HEK293 (cell line): Measurements from ENCODE around the gene MAGI1.

Source experiments
- BCL11A ChIP-seq: fragments of 450-650 bp; formaldehyde crosslinking; IDR thresholded peaks from 2 replicates; pipeline ENCODE4 v1.5.1; 2016; ENCODE audit warnings: low read depth, missing biosample characterization, missing genetic modification characterization
- BCL11B ChIP-seq: fragments of 450-650 bp; formaldehyde crosslinking; IDR thresholded peaks from 2 replicates; pipeline ENCODE4 v1.5.1; 2016; ENCODE audit warnings: low read depth, missing biosample characterization, missing genetic modification characterization
- KLF9 ChIP-seq: fragments of 450-650 bp; formaldehyde crosslinking; IDR thresholded peaks from 2 replicates; pipeline ENCODE4 v1.5.1; 2016; ENCODE audit warnings: missing biosample characterization, missing genetic modification characterization, low read depth
- PRDM1 ChIP-seq: fragments of 450-650 bp; formaldehyde crosslinking; IDR thresholded peaks from 2 replicates; pipeline ENCODE4; 2016; ENCODE audit warnings: missing biosample characterization, missing genetic modification characterization
- RBAK ChIP-seq: fragments of 450-650 bp; formaldehyde crosslinking; IDR thresholded peaks from 2 replicates; pipeline ENCODE4 v1.5.1; 2016; ENCODE audit warnings: missing biosample characterization, missing genetic modification characterization
- TCF7L2 ChIP-seq: IDR thresholded peaks from 2 replicates; pipeline ENCODE4 v1.6.1; 2011; ENCODE audit warnings: low read depth, mild to moderate bottlenecking, inconsistent platforms, low read length, moderate library complexity, borderline replicate concordance
- TSHZ1 ChIP-seq: fragments of 450-650 bp; formaldehyde crosslinking; IDR thresholded peaks from 2 replicates; pipeline ENCODE4 v1.5.1; 2016; ENCODE audit warnings: missing biosample characterization, missing genetic modification characterization, borderline replicate concordance
- ZBTB7A ChIP-seq: fragments of 450-650 bp; formaldehyde crosslinking; IDR thresholded peaks from 2 replicates; pipeline ENCODE4 v1.5.1; 2016; ENCODE audit warnings: low read depth, missing biosample characterization, missing genetic modification characterization
- ZNF18 ChIP-seq: fragments of 450-650 bp; formaldehyde crosslinking; IDR thresholded peaks from 2 replicates; pipeline ENCODE4 v1.5.1; 2016; ENCODE audit warnings: missing biosample characterization, missing genetic modification characterization
- ZNF24 ChIP-seq: fragments of 450-650 bp; formaldehyde crosslinking; IDR thresholded peaks from 2 replicates; pipeline ENCODE4 v1.5.1; 2016; ENCODE audit warnings: missing biosample characterization, missing genetic modification characterization
- ZNF274 ChIP-seq, 2 experiments: fragments of 200-500 bp in 1 of 2; fragments of 450-650 bp in 1 of 2; sonication (Bioruptor generic) in 1 of 2; formaldehyde crosslinking in 1 of 2; IDR thresholded peaks; 2 replicates each; pipeline versions ENCODE4 v1.5.1 to v1.6.1; 2014 to 2016; ENCODE audit warnings: borderline replicate concordance in 1 of 2, inconsistent platforms in 1 of 2, low read length in 1 of 2, missing biosample characterization in 1 of 2, missing genetic modification characterization in 1 of 2
- ZNF621 ChIP-seq: fragments of 450-650 bp; formaldehyde crosslinking; IDR thresholded peaks from 2 replicates; pipeline ENCODE4 v1.5.1; 2017; ENCODE audit warnings: missing biosample characterization, missing genetic modification characterization
- ZNF701 ChIP-seq: fragments of 450-650 bp; formaldehyde crosslinking; IDR thresholded peaks from 2 replicates; pipeline ENCODE4 v1.5.1; 2016; ENCODE audit warnings: missing biosample characterization, missing genetic modification characterization
- TF ChIP-seq, protein P1 (sequence below): fragments of 450-650 bp; formaldehyde crosslinking; IDR thresholded peaks from 2 replicates; pipeline ENCODE4 v1.5.1; 2016; ENCODE audit warnings: missing biosample characterization, missing genetic modification characterization

- TF ChIP-seq, protein P1, sequence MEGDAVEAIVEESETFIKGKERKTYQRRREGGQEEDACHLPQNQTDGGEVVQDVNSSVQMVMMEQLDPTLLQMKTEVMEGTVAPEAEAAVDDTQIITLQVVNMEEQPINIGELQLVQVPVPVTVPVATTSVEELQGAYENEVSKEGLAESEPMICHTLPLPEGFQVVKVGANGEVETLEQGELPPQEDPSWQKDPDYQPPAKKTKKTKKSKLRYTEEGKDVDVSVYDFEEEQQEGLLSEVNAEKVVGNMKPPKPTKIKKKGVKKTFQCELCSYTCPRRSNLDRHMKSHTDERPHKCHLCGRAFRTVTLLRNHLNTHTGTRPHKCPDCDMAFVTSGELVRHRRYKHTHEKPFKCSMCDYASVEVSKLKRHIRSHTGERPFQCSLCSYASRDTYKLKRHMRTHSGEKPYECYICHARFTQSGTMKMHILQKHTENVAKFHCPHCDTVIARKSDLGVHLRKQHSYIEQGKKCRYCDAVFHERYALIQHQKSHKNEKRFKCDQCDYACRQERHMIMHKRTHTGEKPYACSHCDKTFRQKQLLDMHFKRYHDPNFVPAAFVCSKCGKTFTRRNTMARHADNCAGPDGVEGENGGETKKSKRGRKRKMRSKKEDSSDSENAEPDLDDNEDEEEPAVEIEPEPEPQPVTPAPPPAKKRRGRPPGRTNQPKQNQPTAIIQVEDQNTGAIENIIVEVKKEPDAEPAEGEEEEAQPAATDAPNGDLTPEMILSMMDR = no peak
- TF ChIP-seq KLF9 (tag by site-specific recombination) = no peak
- no peak for TF ChIP-seq TSHZ1 (tag by site-specific recombination)
- TF ChIP-seq ZNF24 = no peak
- TF ChIP-seq ZNF274 (IDR thresholded peaks at IDR 0.05; ENCODE audit: low read length) = no peak
- no peak for TF ChIP-seq ZNF274 (tag by site-specific recombination; IDR thresholded peaks at IDR 0.05; ENCODE audit: borderline replicate concordance)
- no peak for TF ChIP-seq BCL11A (tag by site-specific recombination)
- TF ChIP-seq RBAK (tag by site-specific recombination) = no peak
- TF ChIP-seq ZNF621 (tag by site-specific recombination) = no peak
- no peak for TF ChIP-seq BCL11B (tag by site-specific recombination)
- TF ChIP-seq PRDM1 (tag by site-specific recombination) = no peak
- TF ChIP-seq ZBTB7A = no peak
- TF ChIP-seq TCF7L2 = no peak
- TF ChIP-seq ZNF701 (tag by site-specific recombination) = no peak
- no peak for TF ChIP-seq ZNF18 (tag by site-specific recombination)
These were observed 363.7 kb downstream of the MAGI1 start for GRCh38 chr3:65675011-65675410.
